Stimulated activated CD4-positive, alpha-beta T cell treated with anti-CD3 and anti-CD28 coated beads, Interleukin-15, amount 100 ng/mL, for 24 hours (primary cell): Measurements from ENCODE around the gene OPCML.

Source experiments
- DNase-seq: peaks from one replicate; pipeline ENCODE4 v3.0.0-alpha.2; 2020

OPCML gene

DNA sequence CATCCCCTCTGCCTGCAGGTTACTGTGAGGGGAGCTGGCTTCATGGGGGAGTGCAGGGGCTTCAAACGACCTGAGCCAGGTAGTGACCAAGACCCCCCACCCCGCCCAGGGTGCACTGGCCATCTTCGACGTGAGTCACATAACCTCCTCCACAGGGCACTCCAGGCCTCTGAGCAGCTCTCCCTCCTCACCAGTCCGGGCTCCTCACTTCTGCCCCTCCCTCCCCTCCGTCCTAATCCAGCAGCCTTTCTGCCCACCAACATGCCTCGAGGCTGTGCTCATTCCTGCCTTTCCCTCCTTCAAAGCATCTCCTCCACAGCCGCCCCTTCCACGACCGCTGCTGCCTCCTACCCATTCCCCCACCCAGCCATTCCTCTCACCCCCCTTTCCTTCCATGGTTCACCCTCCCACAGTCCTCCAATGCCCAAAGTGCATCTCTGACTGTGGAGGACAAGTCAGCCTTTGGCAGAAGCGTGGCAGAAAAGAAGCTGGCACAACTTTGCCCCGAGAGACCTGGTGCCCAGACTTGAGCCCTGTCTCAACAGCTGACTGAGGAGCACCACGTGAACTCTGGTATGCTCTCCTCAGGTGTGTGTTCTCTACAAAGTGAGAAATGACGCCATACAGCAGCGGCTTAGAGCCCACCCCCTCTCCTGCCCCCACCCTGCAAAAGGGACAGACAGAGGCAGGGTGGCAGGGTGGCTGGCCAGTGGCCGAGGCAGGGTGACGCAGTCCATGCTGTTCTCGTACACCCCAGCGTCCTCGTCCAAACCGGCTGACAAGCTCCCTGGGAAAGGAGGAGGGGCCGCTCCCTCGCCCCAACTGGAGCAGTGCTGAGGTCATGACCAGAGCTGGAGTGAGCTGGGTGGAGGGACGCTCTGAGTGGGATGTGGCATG lies 30.4 kb downstream of the OPCML start:
- DNase-seq: no peak

DNA sequence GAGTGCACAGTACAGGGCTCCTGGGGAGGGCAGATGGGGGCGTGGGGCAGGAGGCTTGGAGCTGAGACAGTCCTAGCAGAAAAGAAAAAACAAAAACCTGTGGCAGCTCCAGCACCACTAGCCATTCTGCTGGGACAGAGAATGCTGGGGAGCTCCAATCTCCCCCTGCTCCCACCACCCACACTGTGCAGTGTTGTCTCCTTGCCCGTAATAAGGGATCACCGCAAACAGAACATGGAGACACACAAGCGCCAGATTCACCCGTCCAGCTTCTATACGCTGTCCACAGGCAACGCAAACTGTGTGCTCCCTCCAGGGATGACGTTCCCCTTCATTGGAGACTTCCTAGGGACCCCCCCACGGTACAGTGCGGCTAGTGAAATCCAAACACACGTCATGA lies 31.4 kb downstream of the OPCML start:
- no peak for DNase-seq

DNA sequence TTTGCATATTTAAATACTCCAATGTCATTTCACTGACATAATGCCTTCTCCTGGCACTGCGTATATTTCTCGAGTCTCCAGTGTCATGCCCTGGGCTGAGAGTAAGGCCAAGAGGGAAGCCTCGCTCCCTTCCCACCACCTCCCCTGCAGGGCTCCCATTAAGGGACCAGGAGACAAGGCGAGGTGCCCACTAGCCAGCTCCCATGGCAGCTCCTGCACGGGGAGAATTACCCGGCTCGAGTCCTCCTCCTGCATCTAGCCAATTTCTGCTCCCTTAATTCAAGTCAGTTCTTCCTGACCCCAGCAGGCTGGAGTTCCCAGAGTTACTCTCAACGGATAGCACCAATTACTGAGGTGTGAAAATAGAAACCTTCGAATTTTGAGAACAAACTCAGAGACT lies 31.9 kb downstream of the OPCML start:
- no peak for DNase-seq

DNA sequence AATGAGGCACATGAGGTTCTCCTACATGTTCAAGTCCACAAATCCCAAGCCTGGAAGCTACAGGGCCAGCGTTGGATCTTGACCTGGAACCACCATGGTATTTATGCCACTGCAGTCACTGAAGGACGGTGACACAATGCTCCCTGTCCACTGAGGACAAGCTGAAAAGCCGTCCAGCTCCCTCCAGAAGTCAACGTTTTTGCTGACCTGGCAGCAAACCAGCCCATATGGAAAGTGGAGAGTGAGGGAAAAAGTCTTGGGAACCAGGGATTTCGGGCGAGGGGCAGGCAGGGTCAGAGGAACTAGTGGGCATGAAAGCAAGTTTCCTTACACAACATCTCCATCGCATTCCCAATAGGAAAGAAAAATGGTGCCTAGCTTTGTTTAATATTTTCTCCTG lies 33.3 kb downstream of the OPCML start:
- no peak for DNase-seq

DNA sequence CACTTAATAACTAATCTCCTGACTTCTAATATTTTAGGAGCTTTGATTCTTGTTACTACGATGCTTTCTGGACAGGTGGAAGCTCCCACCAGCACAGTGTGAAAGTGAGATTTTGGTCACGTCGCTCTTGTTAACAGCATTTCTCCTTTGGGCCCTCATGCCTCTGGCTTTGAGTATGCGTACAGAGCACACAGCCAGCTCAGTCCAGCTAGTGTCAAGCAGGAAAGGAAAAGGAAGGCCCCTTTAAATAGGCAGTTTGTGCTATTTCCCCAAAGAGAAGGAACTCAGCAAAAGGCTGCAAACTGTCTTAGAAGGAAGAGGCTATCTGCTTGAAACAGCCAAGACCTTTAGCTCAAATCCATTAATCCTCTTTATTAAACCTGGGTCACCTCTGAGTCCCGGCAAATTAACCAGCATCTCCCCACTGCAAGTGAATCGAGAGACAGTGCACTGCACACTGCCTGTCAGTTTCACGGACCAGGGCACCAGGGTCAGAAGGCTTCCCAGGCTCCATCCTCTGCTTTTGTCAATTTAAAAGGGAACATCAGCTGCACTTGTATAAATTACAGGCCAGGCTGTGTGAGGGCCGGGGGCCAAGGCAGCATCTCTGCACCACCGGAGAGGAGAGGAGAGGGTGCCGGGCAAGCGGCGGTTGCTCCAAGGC lies 34.7 kb downstream of the OPCML start:
- DNase-seq: no peak

DNA sequence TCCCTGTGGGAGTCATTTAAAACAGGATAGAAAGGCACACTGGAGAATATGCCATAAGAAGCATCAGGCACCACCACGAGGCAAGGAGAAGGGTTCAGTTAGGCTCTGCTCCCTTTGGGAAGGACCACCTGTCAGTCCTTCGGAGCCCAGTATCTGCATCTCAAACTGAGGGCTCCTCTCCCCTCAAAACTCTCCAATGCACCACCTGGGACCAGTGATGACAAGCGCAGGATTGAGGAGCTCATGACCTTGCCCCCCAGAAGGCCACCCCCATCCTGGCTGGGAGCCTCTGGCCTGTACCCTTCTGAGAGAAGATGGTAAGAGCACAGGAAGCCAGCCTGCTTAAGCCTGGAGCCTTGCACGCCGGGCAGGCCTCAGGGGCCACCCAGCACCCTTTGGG lies 39.4 kb downstream of the OPCML start:
- DNase-seq: no peak

DNA sequence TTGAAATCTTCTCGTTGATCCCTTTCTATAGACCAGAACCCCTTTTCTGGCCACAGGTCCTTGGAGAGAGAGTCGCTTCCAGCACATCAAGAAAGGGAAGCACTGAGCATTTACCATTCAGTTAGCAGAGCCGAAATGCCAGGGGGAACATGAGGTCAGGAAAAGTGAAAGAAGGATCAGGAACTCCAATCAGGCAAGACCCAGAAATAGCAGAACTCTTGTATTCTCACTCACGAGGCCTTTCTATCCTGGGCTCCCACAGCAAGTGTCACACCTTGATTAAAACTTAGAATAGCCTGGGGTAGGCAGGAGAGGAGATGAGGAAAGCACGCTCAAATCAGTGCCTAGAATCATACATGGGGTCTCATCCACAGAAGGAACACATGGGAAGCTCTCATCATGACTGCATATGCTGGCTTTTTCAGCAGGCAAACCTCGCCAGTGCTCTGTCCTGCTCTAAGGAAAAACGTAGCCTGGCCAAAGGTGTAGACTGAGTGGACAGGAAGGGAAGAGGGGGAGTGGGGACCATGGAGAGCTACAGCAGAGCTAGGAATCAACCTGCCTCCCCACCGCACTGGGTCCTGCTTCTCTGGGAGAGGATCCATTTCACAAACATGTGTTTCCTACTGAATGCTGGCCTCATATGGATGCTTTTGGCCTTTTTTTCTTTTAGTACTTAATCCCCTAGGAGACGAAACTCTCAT lies 40.5 kb downstream of the OPCML start:
- no peak for DNase-seq

DNA sequence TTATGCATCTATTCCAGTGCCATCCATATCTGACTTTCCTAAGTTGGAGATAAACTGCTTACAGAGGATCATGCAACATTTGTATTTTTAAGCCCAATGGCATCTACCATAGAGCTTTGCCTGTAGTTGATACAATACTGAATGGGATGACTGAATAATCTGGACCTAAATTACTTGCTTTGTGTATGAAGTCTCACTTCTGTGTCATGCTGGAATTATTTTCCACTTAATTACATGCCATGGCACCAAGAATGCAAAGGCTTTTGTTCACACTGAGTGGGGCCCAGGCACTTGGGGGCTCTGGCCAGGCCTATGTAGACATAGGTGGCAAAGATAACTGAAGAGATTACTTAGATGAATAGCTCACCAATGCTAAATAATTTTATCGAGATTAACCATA lies 51.6 kb downstream of the OPCML start:
- no peak for DNase-seq

DNA sequence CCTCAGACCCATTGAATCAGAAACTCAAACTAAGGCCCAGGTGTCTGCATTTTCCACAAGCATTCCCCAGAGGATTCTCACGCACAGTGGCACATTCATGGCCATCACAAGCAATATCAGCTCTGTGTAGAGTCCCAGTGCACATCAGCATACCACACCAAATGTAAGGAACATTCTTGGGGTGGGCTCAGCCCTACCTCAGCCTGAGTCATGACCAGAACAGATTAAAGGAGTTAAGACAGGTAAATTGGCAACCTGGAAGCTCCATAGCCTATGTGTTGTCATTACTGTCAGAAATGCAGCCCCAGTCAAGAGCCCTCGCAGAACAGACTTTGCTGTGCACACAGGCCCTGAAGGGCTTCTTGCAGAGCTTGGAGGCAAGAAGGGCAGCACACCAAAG lies 53.1 kb downstream of the OPCML start:
- no peak for DNase-seq

DNA sequence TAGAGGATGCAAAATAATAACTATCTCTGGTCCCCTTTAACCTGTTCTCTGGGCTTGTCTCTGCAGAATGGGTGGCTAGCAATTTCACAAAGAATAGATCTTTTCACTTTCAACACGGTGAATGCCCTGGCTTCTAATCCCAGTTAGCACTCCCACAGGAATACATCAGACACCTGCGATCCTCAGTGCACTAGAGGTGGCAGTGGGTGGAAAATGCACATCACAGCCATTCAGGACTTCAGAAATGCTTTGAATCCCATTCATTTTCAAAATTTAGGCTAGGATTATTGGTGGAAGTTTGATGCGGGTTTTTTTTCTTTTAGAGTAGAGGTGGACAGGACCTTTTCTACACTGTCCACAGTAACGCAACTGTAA lies 55.1 kb downstream of the OPCML start:
- no peak for DNase-seq

DNA sequence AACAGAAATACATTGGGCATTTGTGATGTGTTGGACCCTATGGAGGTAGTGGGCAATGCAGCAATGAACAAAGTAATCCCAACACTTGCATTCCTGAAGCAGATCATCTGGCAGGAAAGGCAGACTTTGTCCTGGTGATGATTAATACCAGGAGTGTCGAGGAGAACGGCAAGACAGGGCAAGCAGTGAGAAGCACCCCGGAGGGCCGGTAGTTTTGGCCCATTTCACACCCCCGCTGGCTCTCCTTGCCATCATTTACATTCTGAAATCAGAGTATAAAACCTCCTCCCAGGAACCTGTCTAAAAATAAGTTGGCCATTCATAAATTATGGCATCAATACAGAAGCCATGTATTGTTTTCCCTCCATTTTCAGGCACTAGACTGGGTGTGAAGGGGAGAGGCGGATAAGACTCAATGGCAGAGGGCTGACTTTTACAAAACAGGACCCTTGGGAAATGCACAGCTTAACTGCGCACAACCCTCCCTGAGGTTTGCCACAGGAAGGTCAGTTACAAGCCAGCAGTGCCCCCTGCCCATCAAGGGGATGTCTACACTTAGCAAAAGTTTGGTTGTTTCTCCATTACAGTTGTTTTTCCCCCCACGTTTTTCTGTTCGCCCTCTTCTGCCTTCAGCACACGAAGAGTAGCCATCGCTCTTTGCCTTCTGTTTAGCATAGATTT lies 55.6 kb downstream of the OPCML start:
- no peak for DNase-seq

DNA sequence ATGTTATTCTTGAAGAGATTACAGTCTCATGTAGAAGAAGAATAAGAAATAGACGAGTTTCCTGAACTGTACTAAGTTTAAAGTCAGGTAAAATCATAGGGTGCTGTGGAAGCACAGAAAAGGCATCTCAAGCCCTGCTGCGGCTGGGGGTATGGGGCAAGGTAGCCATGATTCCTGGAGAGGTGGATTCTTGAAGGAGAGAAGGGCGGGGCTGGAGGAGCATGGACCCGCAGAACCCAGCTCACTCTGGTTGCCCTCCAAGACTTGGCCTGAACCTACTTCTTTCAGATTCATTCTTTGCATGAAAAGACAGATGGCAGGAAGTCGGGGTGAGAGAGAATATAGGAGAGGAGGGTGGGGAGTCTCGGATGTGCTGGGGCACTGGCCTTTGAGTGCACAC lies 57.8 kb downstream of the OPCML start:
- DNase-seq: no peak

DNA sequence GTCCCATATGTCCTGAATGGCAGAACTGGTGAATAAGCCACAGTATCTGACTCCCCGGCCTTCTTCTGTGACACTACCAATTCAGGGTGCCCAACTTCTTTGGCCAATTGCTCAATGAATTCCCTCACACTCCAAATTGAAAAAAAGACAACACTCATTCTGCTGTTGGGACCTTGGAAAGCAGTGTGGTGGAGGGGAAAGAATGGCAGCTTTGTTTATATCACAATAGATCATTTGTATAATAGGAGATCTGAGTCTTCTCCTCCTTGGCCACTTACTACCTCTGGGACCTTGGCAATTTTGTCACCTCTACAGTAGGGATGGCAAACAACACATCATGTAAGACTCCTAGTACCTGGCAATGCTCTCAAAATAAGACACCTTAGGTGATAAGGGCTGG lies 64.6 kb downstream of the OPCML start:
- DNase-seq: no peak

DNA sequence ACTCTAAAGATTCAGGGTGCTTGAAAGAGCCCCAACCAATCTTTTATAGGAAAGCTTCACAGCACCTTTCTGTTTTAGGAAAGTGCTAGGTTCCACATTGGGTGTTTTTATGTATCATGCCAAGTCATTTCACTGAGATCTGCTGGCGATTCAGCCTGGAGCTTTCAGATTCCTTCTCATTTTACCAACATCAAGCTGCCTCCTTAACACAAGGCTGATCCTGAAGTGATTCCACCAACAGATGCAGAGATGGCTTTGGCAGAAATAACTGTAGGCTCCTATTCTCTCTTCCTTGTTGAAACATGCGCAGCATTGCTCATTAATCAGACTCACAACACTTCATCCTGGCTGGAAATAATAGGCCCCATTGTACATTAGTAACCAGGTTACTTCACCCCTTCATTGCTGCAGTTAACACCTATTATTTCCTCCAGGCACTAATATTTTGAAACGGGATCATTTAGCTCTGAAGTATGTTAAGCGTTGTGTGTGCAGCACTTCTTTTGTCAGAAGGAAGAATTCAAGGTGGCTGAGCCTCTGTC lies 89.0 kb downstream of the OPCML start:
- no peak for DNase-seq

DNA sequence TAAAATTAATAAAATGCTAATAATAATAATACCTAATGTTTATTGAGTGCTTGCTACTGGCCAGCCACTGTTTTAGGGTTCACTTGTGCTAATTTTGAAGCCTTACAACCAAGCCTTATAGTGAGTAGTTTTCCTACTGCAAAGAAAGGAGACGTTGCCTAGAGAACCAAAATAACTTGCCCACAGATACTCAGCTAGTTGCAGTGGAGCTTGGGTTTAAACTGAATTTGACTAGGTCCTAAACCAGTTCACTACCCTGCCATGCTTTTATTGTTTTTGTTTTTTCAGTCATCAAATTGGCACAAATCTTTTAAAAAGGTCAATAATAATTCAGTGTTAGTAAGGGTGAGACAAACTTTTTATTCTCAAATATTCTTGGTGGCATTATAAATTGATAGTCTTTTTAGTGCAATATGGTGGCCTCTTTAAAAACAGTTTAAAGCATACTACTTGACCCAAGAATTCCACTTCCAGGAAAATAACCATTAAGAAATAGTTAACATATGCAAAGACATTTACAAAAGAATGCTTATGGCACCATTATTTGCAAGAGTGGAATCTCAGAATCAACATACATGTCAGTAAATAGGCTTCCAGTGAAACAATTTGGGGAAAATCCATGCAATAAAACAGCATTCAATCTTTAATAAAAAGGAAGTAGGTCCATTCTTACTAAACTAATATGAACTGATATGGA lies 90.2 kb downstream of the OPCML start:
- DNase-seq: no peak

DNA sequence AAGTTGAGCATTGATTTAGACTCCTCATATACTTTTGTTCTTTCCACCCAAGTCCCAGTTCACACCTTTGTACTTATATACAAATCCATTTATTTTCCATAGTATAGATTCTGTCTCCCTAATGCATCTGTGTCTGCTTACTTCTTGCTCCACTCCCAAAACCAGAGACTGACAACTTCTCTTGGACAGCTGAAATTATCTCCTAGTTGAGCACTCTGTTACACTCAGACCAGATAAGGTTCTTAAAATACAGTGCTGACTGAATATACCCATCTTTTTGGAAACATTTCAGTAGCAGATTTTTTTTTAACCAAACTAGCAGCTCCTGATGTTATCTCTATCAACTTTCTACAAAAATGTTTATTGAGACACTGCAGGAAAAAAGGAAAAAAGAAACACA lies 106.3 kb downstream of the OPCML start:
- DNase-seq: no peak

DNA sequence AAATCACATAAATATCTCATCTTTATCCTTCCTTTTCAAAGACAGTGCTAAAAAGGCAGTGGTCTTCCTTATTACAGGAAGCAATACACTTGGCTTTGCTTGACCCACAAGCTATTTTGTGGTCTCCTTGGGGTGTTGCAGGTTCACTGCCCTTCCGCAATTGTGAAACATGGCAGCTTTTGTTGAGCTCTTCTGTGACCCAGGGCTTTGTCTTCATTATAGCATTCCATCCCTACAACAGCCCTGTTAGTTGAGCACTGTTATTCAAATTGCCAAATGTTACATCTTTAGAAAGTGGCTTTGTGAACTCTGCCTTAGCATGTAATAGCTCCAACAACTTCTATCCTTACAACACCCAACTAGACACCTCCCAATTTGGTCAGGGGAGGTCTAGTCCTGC lies 107.1 kb downstream of the OPCML start:
- no peak for DNase-seq

DNA sequence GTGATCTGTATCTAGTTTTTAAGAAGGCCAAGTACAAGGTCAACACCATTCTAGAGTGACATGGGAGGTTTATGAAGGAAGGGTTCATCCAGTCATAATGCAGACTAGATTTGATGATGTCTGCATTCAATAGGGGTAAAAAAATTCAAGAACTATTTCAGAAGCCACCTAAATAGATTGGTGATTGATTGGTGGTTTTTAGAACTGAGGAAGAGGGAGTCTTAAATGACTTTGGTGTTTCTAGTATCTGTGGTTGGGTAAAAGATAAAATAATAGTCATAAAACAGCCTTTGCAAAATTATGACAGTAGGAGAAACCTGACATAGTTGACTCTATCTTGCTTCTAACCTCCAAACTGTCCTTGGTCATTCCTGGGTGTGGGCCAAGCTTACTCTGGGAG lies 114.1 kb downstream of the OPCML start:
- DNase-seq: no peak

DNA sequence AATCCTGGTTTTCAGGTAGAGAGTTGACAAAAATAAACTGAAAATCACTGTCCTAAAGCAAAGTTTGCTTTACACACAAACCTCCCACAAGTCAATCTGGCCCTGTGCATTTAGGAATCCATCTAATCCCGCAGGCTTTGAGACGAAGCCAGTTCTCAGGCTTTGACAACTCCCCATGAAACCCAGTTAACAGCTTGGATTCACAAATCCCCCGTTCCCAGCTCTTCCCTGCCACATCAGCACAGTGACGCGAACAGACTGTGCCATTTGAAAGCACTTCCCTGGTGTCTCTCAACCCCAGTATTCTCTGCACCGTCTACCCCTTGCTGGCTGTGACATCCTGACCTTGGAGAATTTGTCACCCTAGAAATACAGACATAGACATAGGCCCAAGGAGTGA lies 117.8 kb downstream of the OPCML start:
- DNase-seq: no peak

DNA sequence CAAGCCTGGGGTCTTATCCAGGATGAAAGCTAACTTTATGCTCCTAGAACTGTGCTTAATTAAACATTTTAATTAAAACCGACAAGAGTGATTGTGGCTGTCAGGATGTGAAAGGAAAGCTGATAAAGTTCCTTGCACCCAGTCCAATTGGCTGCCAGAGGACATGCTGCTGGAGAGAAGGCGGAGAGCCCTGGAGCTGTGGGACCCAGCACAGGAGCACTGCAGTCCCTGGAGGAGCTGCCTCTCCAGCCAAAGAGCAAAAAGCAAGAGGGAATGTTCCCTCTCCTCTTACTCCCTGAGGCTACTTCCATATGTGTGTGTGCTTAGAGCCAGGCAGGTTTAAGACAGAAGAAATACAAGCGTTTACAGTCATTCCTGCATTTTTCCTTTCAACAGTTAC lies 118.6 kb downstream of the OPCML start:
- DNase-seq: no peak

DNA sequence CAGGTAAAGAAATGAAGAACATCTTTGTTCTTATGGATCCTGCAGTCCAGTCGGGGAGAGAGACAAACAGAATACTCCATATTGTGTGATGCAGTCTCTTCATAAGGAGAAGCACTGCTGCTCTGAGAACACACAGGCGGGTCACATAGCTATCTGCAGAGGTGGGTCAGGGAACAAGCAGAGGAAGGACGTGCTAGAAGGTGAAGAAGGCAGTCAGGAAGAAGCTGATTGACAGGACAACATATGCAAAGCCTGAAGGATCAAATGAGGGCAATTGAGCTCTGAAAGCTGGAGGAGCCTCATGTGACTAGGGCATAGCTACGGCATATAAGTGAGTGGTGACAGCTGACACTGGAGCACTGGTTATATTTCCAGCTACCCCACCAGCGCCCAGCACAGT lies 122.5 kb downstream of the OPCML start:
- DNase-seq: no peak

DNA sequence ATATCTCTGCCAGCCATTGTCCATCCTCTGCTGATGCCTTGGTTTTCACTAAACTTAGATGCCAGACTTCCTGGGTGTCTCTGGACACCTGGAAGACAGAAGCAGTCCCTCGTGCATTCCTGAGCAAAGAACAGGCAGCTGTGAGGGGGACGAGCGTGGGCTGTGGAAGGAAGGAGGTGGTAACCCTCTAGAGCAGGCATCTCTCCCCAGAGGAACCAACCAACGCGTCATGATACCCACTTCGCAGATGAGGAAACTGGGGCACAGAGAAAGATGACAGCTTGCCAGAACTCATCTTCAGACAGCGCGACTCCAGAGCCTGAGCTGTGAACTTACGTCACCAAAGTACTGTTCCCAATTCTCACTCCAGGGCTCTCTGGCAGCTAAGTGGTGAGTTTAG lies 123.4 kb downstream of the OPCML start:
- no peak for DNase-seq

DNA sequence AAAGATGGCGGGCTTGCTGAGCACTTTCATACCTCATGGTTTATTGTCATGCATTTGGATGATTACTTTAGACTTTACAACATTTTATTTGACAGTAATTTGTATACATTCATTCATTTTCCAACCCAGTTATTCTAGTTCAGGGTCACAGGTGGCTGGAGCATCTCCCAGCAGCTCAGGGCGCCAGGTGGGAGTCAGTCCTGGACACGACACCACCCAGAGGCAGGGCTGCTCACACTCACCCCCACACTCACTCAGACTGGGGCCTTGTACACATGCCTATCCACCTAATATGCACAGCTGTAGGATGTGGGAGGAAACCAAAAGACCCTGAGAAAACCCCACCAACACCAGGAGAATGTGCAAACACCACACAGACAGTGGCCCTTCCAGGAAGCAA lies 123.9 kb downstream of the OPCML start:
- DNase-seq: no peak
